ENCODE data around the gene PPIE. TPM values are rescaled to one million over a fixed set of nuclear protein-coding genes. Genes with fewer than 3 reads are reported as not detected.
"Not testable (repeated sequence)": the region's sequence is repeated elsewhere in the genome, so short reads cannot be mapped to it uniquely, and the experiment has no call there.

PPIE gene
- total RNA-seq, 2 experiments from 2014 or later: 66.9 to 68.0 TPM

DNA sequence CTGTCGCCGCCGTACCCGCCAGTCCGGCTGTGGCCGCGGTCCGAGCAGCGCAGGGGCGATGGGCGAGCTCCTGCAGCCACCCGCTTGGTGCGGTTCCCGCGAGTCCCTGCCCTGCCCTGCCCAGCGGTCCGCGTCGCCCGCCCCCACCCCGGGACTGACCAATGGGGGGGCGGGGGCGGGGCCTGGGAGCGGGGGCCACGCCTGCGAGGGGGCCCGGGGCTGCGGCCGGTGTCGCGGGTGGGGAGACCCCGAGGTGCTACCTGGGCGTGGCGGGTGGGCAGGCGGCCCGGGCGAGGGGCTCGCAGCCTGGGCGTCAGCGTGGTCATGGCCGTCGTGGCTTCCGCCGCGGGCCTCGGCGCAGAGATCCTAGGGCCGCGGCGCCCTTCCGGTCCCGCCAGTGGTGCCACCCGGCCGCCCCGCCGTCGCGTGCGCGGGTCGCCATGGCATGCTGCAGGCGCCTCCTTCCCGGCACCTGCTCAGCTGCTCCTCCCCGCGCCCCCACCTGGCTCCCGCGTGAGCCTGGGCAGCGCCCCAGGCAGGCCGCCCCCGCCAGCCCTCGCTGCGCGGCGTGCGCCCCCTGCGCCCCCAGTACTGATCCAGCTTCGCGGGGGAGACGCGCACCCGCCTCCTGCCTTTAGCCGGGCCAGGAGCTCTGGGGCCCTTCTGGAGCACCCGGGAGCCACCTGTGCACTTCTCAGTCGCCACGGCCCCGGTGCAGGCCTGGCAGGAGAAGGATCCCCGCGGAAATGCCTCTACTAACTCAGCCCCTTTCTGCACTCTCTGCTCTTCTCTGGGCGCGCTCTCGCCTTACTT lies 50.3 kb downstream of the PPIE start, which contains the start of gene BMP8B:
Gene BMP8B (minus strand): TSS at position 108 of the 813 bp plus-strand sequence. CDS start 380 bp downstream, outside the sequence.
- peak; percentile 59 for DNase-seq
- H3K4me1 Mint-ChIP-seq: peaks cover 7% of the 10 kb centered on the region
- peak within 1 kb of the TSS; percentile 78 for H3K4me3 Mint-ChIP-seq
- no peak within 1 kb of the TSS for H3K27ac Mint-ChIP-seq
- H3K36me3 Mint-ChIP-seq: peaks cover 2% of the 10 kb centered on the region
- peaks cover 45% of the 10 kb centered on the region for H3K27me3 Mint-ChIP-seq
- no peaks in the 10 kb centered on the region for H3K9me3 Mint-ChIP-seq

DNA sequence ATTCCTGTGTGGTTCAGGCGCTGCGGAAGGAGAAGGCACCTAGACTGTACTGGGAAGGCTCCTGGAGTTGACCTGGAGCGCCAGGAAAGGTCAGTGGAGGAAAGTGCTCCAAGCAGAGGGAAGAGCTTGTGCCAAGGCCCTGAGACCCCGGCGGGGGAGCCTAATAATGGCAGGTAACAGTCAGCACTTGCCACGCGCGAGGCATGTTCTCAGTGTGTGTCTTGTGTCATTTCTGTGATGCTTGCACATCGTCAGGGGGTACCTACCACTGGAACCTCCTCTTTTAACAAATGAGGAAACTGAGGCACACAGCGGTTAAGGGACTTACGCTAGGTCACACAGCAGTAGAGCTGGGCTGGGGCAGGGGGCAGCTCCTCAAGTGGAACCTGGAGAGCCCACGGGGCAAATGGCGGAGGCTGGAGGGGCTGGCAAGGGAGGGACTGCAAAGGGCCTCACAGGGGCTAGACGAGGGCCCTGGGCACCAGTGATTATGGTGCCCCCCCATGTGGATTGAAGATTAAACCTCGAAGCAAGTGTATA lies 51.0 kb downstream of the PPIE start:
- peaks cover 7% of the 10 kb centered on the region for H3K4me1 Mint-ChIP-seq
- H3K36me3 Mint-ChIP-seq: peaks cover 2% of the 10 kb centered on the region
- H3K27me3 Mint-ChIP-seq: peaks cover 48% of the 10 kb centered on the region
- H3K9me3 Mint-ChIP-seq: no peaks in the 10 kb centered on the region
- no peak for DNase-seq
- no peak overlapping the region for H3K27ac Mint-ChIP-seq
- peak overlapping the region; percentile 78 for H3K4me3 Mint-ChIP-seq

- peaks cover 46% of the 10 kb centered on the region for H3K27me3 Mint-ChIP-seq
- H3K27ac Mint-ChIP-seq: no peak overlapping the region
- H3K4me3 Mint-ChIP-seq: no peak overlapping the region
- no peak for DNase-seq
- H3K9me3 Mint-ChIP-seq: no peaks in the 10 kb centered on the region
- H3K36me3 Mint-ChIP-seq: peaks cover 2% of the 10 kb centered on the region
- peaks cover 7% of the 10 kb centered on the region for H3K4me1 Mint-ChIP-seq
Observed at GRCh38 chr1:39791838-39792237, 53.2 kb downstream of the PPIE start.

GRCh38 chr1:39795651-39796050 lies 57.0 kb downstream of the PPIE start:
- no peaks in the 10 kb centered on the region for H3K9me3 Mint-ChIP-seq
- H3K27me3 Mint-ChIP-seq: peaks cover 27% of the 10 kb centered on the region
- H3K27ac Mint-ChIP-seq: no peak overlapping the region
- H3K36me3 Mint-ChIP-seq: peaks cover 2% of the 10 kb centered on the region
- H3K4me1 Mint-ChIP-seq: peaks cover 14% of the 10 kb centered on the region
- no peak overlapping the region for H3K4me3 Mint-ChIP-seq
- DNase-seq: no peak

DNA sequence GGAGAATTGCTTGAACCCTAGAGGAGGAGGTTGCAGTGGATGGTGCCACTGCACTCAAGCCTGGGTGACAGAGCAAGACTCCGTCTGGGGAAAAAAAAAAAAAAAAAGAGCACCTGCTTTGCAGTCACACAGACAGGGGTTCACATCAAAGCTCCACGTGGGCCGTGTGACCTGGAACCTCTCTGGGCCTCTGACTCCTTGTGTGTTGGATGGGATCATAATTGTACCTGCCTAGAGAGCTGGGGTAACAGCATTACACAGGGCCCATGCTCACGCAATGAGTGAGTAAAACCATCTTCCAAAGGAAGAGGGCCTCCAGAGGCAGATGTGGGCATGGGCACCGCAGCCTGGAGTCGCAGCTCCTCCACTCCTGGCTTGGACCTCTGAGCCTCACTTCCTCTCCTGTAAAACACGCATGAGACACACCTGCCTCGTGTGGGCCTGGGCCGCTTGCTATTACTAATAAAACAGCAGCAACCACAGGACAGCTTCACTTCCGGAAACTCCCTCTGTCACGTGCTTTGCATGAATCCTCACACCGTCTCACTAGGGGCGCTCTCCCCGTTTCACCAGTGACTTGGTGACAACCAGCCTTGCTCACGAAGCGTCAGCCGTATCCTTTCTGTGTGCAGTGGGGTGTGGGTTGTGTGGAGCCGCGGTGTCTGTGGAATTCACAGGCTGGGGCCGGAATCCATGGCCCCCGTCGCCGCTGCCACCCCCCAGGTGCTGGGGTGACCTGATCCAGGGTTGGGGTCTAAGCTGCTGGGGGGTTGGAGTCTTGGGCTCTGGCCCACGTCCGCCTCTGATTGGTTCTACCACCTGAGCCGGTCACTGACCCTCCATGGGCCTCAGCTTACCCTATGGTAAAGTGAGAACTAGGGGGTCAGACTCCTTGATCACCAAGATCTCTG lies 60.4 kb downstream of the PPIE start:
- not testable (repeated sequence) for H3K4me1 Mint-ChIP-seq, H3K27me3 Mint-ChIP-seq, H3K36me3 Mint-ChIP-seq, H3K9me3 Mint-ChIP-seq
- Mint-ChIP-seq H3K4me3 (peak overlapping the region; percentile 63), H3K27ac (peak overlapping the region; percentile 76)
- DNase-seq: peak; percentile 87

GRCh38 chr1:39799770-39800470 lies 61.2 kb downstream of the PPIE start:
- no peaks in the 10 kb centered on the region for H3K27me3 Mint-ChIP-seq
- peak overlapping the region; percentile 76 for H3K27ac Mint-ChIP-seq
- peak overlapping the region; percentile 63 for H3K4me3 Mint-ChIP-seq
- H3K9me3 Mint-ChIP-seq: peaks cover 3% of the 10 kb centered on the region
- DNase-seq: peak; percentile 68
- H3K36me3 Mint-ChIP-seq: peaks cover 1% of the 10 kb centered on the region
- peaks cover 9% of the 10 kb centered on the region for H3K4me1 Mint-ChIP-seq

- H3K27ac Mint-ChIP-seq: no peak overlapping the region
- H3K27me3 Mint-ChIP-seq: no peaks in the 10 kb centered on the region
- H3K4me1 Mint-ChIP-seq: peaks cover 9% of the 10 kb centered on the region
- no peak for DNase-seq
- peaks cover 5% of the 10 kb centered on the region for H3K9me3 Mint-ChIP-seq
- H3K36me3 Mint-ChIP-seq: peaks cover 3% of the 10 kb centered on the region
- no peak overlapping the region for H3K4me3 Mint-ChIP-seq
Observed at GRCh38 chr1:39800471-39800835, 61.8 kb downstream of the PPIE start.

GRCh38 chr1:39802496-39803260 lies 64.0 kb downstream of the PPIE start:
- H3K4me3 Mint-ChIP-seq: no peak overlapping the region
- no peak overlapping the region for H3K27ac Mint-ChIP-seq
- peaks cover 9% of the 10 kb centered on the region for H3K4me1 Mint-ChIP-seq
- H3K27me3 Mint-ChIP-seq: no peaks in the 10 kb centered on the region
- peaks cover 8% of the 10 kb centered on the region for H3K9me3 Mint-ChIP-seq
- no peak for DNase-seq
- H3K36me3 Mint-ChIP-seq: peaks cover 7% of the 10 kb centered on the region

DNA sequence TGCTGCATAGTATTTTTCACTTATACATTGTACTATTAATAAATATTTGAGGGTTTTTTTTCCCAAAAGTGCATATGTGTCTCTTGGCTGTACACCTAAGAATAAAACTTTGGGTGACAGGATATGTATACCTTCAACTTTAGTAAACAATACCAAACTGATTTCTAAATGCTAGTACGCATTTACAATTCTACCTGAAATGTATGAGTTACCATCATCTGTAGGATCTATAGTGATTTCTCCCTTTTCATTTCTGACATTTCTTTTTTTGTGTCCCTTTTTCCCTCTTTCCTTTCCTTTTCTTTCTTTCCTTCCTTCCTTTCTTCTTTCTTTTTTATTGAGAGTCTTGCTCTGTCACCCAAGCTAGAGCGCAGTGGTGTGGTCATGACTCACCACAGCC lies 66.7 kb downstream of the PPIE start:
- H3K9me3 Mint-ChIP-seq: peaks cover 8% of the 10 kb centered on the region
- H3K4me1 Mint-ChIP-seq: no peaks in the 10 kb centered on the region
- no peak overlapping the region for H3K27ac Mint-ChIP-seq
- H3K4me3 Mint-ChIP-seq: no peak overlapping the region
- DNase-seq: no peak
- peaks cover 7% of the 10 kb centered on the region for H3K36me3 Mint-ChIP-seq
- no peaks in the 10 kb centered on the region for H3K27me3 Mint-ChIP-seq

DNA sequence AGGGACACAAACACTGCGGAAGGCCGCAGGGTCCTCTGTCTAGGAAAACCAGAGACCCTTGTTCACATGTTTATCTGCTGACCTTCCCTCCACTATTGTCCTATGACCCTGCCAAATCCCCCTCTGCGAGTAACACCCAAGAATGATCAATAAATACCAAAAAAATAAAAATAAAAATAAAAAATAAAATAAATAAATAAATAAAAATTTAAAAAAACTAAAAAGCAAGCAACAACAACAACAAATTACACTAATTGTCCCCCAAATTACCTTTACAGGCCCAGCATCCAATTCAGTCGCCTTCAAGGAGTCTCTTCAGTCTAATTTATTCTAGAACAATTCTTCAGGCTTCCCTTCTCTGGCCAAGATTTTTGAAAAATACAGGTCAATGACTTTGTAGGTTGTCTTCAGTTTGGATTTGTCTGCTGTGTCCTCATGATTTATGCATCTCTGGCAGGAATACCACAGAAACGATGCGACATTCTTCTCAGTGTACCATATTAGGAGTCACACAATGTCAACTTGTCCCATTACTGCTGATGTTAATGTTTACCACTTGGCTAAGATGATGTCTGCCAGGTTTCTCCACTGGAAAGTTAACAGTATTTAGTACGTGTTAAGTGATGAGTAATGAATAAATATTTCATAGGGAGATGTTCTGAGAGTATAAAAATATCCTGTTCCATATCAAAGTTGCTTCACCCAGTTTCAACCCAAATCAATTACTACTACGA lies 70.3 kb downstream of the PPIE start:
- H3K4me3 Mint-ChIP-seq: no peak overlapping the region
- no peak for DNase-seq
- H3K27ac Mint-ChIP-seq: no peak overlapping the region
- H3K36me3 Mint-ChIP-seq: peaks cover 7% of the 10 kb centered on the region
- H3K4me1 Mint-ChIP-seq: no peaks in the 10 kb centered on the region
- H3K9me3 Mint-ChIP-seq: peaks cover 8% of the 10 kb centered on the region
- no peaks in the 10 kb centered on the region for H3K27me3 Mint-ChIP-seq

GRCh38 chr1:39812913-39813312 lies 74.2 kb downstream of the PPIE start:
- H3K27me3 Mint-ChIP-seq: peaks cover 13% of the 10 kb centered on the region
- no peaks in the 10 kb centered on the region for H3K36me3 Mint-ChIP-seq
- H3K27ac Mint-ChIP-seq: no peak overlapping the region
- no peak overlapping the region for H3K4me3 Mint-ChIP-seq
- peaks cover 13% of the 10 kb centered on the region for H3K4me1 Mint-ChIP-seq
- H3K9me3 Mint-ChIP-seq: no peaks in the 10 kb centered on the region
- no peak for DNase-seq

Measured in activated naive CD8-positive, alpha-beta T cell treated with anti-CD3 and anti-CD28 coated beads for 36 hours (primary cell).